Neutrophil (primary cell): ENCODE measurements around the gene FGR.

ENCODE experiments used
- H3K27ac ChIP-seq: fragments of 200-600 bp; sonication (generic); 2 replicates; pipeline ENCODE4 v1.5.1; 2016; ENCODE audit warnings: mild to moderate bottlenecking, moderate library complexity
- H3K27me3 ChIP-seq: fragments of 200-600 bp; sonication (generic); 2 replicates; pipeline ENCODE4 v1.6.0; 2016; ENCODE audit warnings: mild to moderate bottlenecking
- H3K36me3 ChIP-seq: fragments of 200-600 bp; sonication (generic); 2 replicates; pipeline ENCODE4 v1.5.1; 2017
- H3K4me1 ChIP-seq, 2 experiments: fragments of 200-600 bp in 1 of 2; sonication (generic) in 1 of 2; 1 replicate in 1 of 2; 2 replicates in 1 of 2; pipeline versions ENCODE4 v1.5.1 to v1.6.1; 2013 to 2016; ENCODE audit warnings: low read depth in 1 of 2, low read length in 1 of 2, mild to moderate bottlenecking in 1 of 2, moderate library complexity in 1 of 2; ENCODE audit not compliant: control insufficient read depth in 1 of 2, insufficient read depth in 1 of 2
- H3K4me3 ChIP-seq, 2 experiments: fragments of 200-600 bp in 1 of 2; sonication (generic) in 1 of 2; 1 replicate in 1 of 2; 2 replicates in 1 of 2; pipeline ENCODE4 v1.5.1; 2013 to 2016; ENCODE audit warnings: low read depth in 1 of 2, low read length in 1 of 2, mild to moderate bottlenecking in 1 of 2, moderate library complexity in 1 of 2
- H3K9me3 ChIP-seq: fragments of 200-600 bp; sonication (generic); 2 replicates; pipeline ENCODE4 v1.5.1; 2016
- CTCF ChIP-seq: fragments of 200-600 bp; sonication (generic); IDR thresholded peaks from 2 replicates; pipeline ENCODE4 v1.5.1; 2016; ENCODE audit warnings: antibody characterized with exemption

The FGR gene

GRCh38 chr1:27567146-27567526 is 67.8 kb downstream of the FGR start:
- Histone ChIP-seq H3K4me1 (peaks cover 15 to 17% of the 10 kb centered on the region in 2 experiments), H3K36me3 (no peaks in the 10 kb centered on the region), H3K27ac (no peak overlapping the region), H3K4me3 (no peak overlapping the region), H3K27me3 (peaks cover 17% of the 10 kb centered on the region), H3K9me3 (no peaks in the 10 kb centered on the region)
- no peak for TF ChIP-seq CTCF

- no peak overlapping the region for H3K27ac ChIP-seq
- no peaks in the 10 kb centered on the region for H3K36me3 ChIP-seq
Measured at GRCh38 chr1:27566462-27567145, 68.4 kb downstream of the FGR start.

GRCh38 chr1:27564710-27565649 is 70.0 kb downstream of the FGR start:
- Histone ChIP-seq H3K27ac (no peak overlapping the region), H3K4me3 (no peak overlapping the region), H3K27me3 (peaks cover 17% of the 10 kb centered on the region), H3K9me3 (no peaks in the 10 kb centered on the region), H3K4me1 (peaks cover 15 to 17% of the 10 kb centered on the region in 2 experiments), H3K36me3 (no peaks in the 10 kb centered on the region)
- TF ChIP-seq CTCF, result no peak

More at GRCh38 chr1:27566462-27567145, 68.4 kb downstream of the FGR start:
- no peaks in the 10 kb centered on the region for H3K9me3 ChIP-seq
- H3K27me3 ChIP-seq, result peaks cover 17% of the 10 kb centered on the region
- TF ChIP-seq CTCF, result no peak
- no peak overlapping the region for H3K4me3 ChIP-seq
- H3K4me1 ChIP-seq, result peaks cover 15 to 17% of the 10 kb centered on the region in 2 experiments

- no peak overlapping the region for H3K4me3 ChIP-seq
- no peak overlapping the region for H3K27ac ChIP-seq
- H3K9me3 ChIP-seq, result no peaks in the 10 kb centered on the region
- no peak for TF ChIP-seq CTCF
- H3K36me3 ChIP-seq, result no peaks in the 10 kb centered on the region
- H3K4me1 ChIP-seq, result peaks cover 15 to 17% of the 10 kb centered on the region in 2 experiments
- H3K27me3 ChIP-seq, result peaks cover 12% of the 10 kb centered on the region
Measured at GRCh38 chr1:27563591-27564471, 71.2 kb downstream of the FGR start.

DNA sequence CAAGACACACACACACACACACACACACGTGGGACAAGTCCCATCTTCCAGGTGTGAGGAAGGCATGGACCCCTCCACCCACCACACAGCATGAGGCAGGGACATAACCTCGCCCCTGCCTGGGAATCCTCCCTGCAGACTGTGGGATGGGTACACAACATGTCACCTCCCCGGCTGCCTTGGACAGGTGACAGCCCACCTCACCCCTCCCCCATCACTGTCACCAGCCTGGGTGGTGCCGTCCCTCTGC is 71.7 kb downstream of the FGR start:
- H3K36me3 ChIP-seq, result no peaks in the 10 kb centered on the region
- no peak overlapping the region for H3K27ac ChIP-seq
- H3K9me3 ChIP-seq, result no peaks in the 10 kb centered on the region
- H3K4me1 ChIP-seq, result peaks cover 11 to 13% of the 10 kb centered on the region in 2 experiments
- H3K27me3 ChIP-seq, result peaks cover 7% of the 10 kb centered on the region
- no peak overlapping the region for H3K4me3 ChIP-seq
- no peak for TF ChIP-seq CTCF
